Endothelial cell of umbilical vein (primary cell): ENCODE data around the gene CCDC91.

Source experiments
- CTCF ChIP-seq, 2 donors: IDR thresholded peaks; 1 replicate in 1 of 2; 2 replicates in 1 of 2; pipeline ENCODE4 v1.5.1; 2011; ENCODE audit warnings: low read length in 2 of 2, mild to moderate bottlenecking in 2 of 2, moderate library complexity in 2 of 2, control low read depth in 1 of 2, inconsistent platforms in 1 of 2, low read depth in 1 of 2; ENCODE audit not compliant: insufficient read depth in 1 of 2; ENCODE audit errors: extremely low read depth in 1 of 2
- EZH2 ChIP-seq: IDR thresholded peaks from 2 replicates; pipeline ENCODE4 v1.6.1; 2012; ENCODE audit warnings: borderline replicate concordance, low read depth, mild to moderate bottlenecking, moderate library complexity, low read length, inconsistent platforms; ENCODE audit not compliant: severe bottlenecking
- FOS ChIP-seq: IDR thresholded peaks from 2 replicates; pipeline ENCODE4 v1.6.1; 2011; ENCODE audit warnings: mild to moderate bottlenecking, low read length, moderate library complexity, borderline replicate concordance; ENCODE audit not compliant: insufficient read depth
- MAX ChIP-seq: IDR thresholded peaks from 2 replicates; pipeline ENCODE4 v1.6.1; 2011; ENCODE audit not compliant: insufficient read depth, insufficient read length
- MYC ChIP-seq: IDR thresholded peaks from one replicate; pipeline ENCODE4 v1.6.1; 2011; ENCODE audit warnings: mild to moderate bottlenecking, low read depth, low read length
- POLR2A ChIP-seq: IDR thresholded peaks from 2 replicates; pipeline ENCODE4 v1.6.1; 2012; ENCODE audit warnings: low read depth, mild to moderate bottlenecking, control low read depth, low read length
- POLR2AphosphoS5 ChIP-seq: IDR thresholded peaks from 2 replicates; pipeline ENCODE4 v1.6.1; 2012; ENCODE audit warnings: low read depth, mild to moderate bottlenecking, control low read depth, low read length, moderate library complexity; ENCODE audit not compliant: insufficient read depth

- TF ChIP-seq POLR2AphosphoS5 (no peak), POLR2A (no peak), CTCF (IDR thresholded peaks at IDR 0.05; ENCODE audit: extremely low read depth in 1 of 2, insufficient read depth in 1 of 2, low read depth in 1 of 2, low read length in 2 of 2) (no peak), EZH2 (no peak), MAX (no peak), MYC (no peak), FOS (no peak)
These were observed 188.5 kb downstream of the CCDC91 start for GRCh38 chr12:28378736-28379135.
